Gastrocnemius medialis (tissue), 4 donors: ENCODE measurements around the gene MEIS1. TPM values are rescaled to one million over a fixed set of nuclear protein-coding genes. Genes with fewer than 3 reads are reported as not detected.

Experiments
- ATAC-seq, 2 donors: fragments of 150-250 bp; one replicate each; pipeline ENCODE4 v1.9.1; 2016
- DNase-seq, 2 donors: peaks; one replicate each; pipeline ENCODE4 v3.0.0-alpha.2; 2019
- H3K27ac ChIP-seq, 4 donors: fragments of 200-600 bp; sonication (generic); 1 replicate in 1 of 4; 2 replicates in 3 of 4; pipeline ENCODE4 v1.5.1; 2016 to 2018; ENCODE audit warnings: mild to moderate bottlenecking in 2 of 4, moderate library complexity in 1 of 4
- H3K27me3 ChIP-seq, 3 donors: fragments of 200-600 bp; sonication (generic) in 2 of 3; 1 replicate in 1 of 3; 2 replicates in 2 of 3; pipeline versions ENCODE4 v1.5.1 to v1.6.0; 2016 to 2019; ENCODE audit warnings: mild to moderate bottlenecking in 1 of 3, moderate library complexity in 1 of 3
- H3K36me3 ChIP-seq, 2 donors: fragments of 200-600 bp; sonication (generic) in 1 of 2; one replicate each; pipeline ENCODE4 v1.5.1; 2017 to 2018
- H3K4me1 ChIP-seq, 2 donors: fragments of 200-600 bp; sonication (generic) in 1 of 2; one replicate each; pipeline ENCODE4 v1.5.1; 2016 to 2017; ENCODE audit warnings: mild to moderate bottlenecking in 2 of 2
- H3K4me3 ChIP-seq, 4 donors: fragments of 200-600 bp; sonication (generic) in 3 of 4; 1 replicate in 1 of 4; 2 replicates in 3 of 4; pipeline ENCODE4 v1.5.1; 2016 to 2019; ENCODE audit warnings: mild to moderate bottlenecking in 2 of 4
- H3K9me3 ChIP-seq, 3 donors: fragments of 200-600 bp; sonication (generic) in 2 of 3; 1 replicate in 1 of 3; 2 replicates in 2 of 3; pipeline ENCODE4 v1.5.1; 2016 to 2019
- CTCF ChIP-seq, 5 experiments: fragments of 450-650 bp in 3 of 5; fragments of 200-600 bp in 2 of 5; sonication (generic) in 2 of 5; IDR thresholded peaks in 4 of 5; conservative IDR thresholded peaks in 1 of 5; 1 replicate in 4 of 5; 2 replicates in 1 of 5; pipeline ENCODE4 v1.5.1; 2016 to 2019; ENCODE audit warnings: antibody characterized with exemption in 5 of 5, mild to moderate bottlenecking in 3 of 5, moderate library complexity in 3 of 5
- POLR2A ChIP-seq, 2 donors: fragments of 450-650 bp; IDR thresholded peaks; one replicate each; pipeline ENCODE4 v1.6.1; 2017; ENCODE audit warnings: antibody characterized with exemption in 2 of 2, mild to moderate bottlenecking in 2 of 2, moderate library complexity in 2 of 2
- in situ Hi-C, 4 donors: fragments of 200-750 bp; cut with MboI; loops; one replicate each; pipeline versions ENCODE4 v1.15.0 to v1.8.0; 2017; ENCODE audit warnings: low sequenced_read_pairs in 4 of 4
- intact Hi-C: fragments of 100-400 bp; cut with DNase I; formaldehyde crosslinking; loops from one replicate; pipeline ENCODE4 v1.15.1; 2023; ENCODE audit warnings: low total_unique reads
- total RNA-seq, 4 donors: library from RNA; depleted of rRNA; stranded (reverse); fragments of >200 nt; gene quantifications; one replicate each; pipeline versions ENCODE4 v1.1.0 to v1.2.3, GENCODE V29; 2016

MEIS1 gene
- total RNA-seq, 4 donors from 2014 or later = 1.3 to 8.2 (median 2.0) TPM

- Histone ChIP-seq H3K9me3 (no peaks in the 10 kb centered on the region), H3K27ac (no peak overlapping the region), H3K4me1 (no peaks in the 10 kb centered on the region), H3K27me3 (no peaks in the 10 kb centered on the region), H3K4me3 (no peak overlapping the region), H3K36me3 (no peaks in the 10 kb centered on the region)
- intact Hi-C loops (no loop called here), in situ Hi-C loops (no loop called here)
- TF ChIP-seq CTCF (IDR thresholded peaks at IDR 0.05 in 4 of 5, conservative IDR thresholded peaks at IDR 0.05 in 1 of 5) (no peak), POLR2A (IDR thresholded peaks at IDR 0.05) (no peak)
- no peak for DNase-seq
- no peak for ATAC-seq
Observed at GRCh38 chr2:66456183-66457041, 21.5 kb downstream of the MEIS1 start.

- in situ Hi-C loops = no loop called here
- intact Hi-C loops = no loop called here
- TF ChIP-seq CTCF (IDR thresholded peaks at IDR 0.05 in 4 of 5, conservative IDR thresholded peaks at IDR 0.05 in 1 of 5) (no peak), POLR2A (IDR thresholded peaks at IDR 0.05) (no peak)
- no peak for ATAC-seq
- DNase-seq = no peak
- Histone ChIP-seq H3K27ac (no peak overlapping the region), H3K4me1 (no peaks in the 10 kb centered on the region), H3K27me3 (no peaks in the 10 kb centered on the region), H3K4me3 (no peak overlapping the region), H3K36me3 (no peaks in the 10 kb centered on the region), H3K9me3 (no peaks in the 10 kb centered on the region)
Observed at GRCh38 chr2:66457545-66457944, 22.6 kb downstream of the MEIS1 start.

GRCh38 chr2:66460031-66460430, 25.1 kb downstream of the MEIS1 start:
- in situ Hi-C loops = no loop called here
- Histone ChIP-seq H3K4me1 (peaks cover 0 to under 1% of the 10 kb centered on the region in 2 donors), H3K36me3 (no peaks in the 10 kb centered on the region), H3K9me3 (no peaks in the 10 kb centered on the region), H3K27me3 (no peaks in the 10 kb centered on the region), H3K4me3 (no peak overlapping the region), H3K27ac (no peak overlapping the region)
- intact Hi-C loops = no loop called here
- DNase-seq (no peak), ATAC-seq (no peak)
- TF ChIP-seq CTCF (IDR thresholded peaks at IDR 0.05 in 4 of 5, conservative IDR thresholded peaks at IDR 0.05 in 1 of 5) (no peak), POLR2A (IDR thresholded peaks at IDR 0.05) (no peak)

GRCh38 chr2:66461001-66461663, 26.2 kb downstream of the MEIS1 start:
- in situ Hi-C loops (no loop called here), intact Hi-C loops (no loop called here)
- H3K4me1 ChIP-seq = peaks cover 0 to 5% of the 10 kb centered on the region in 2 donors
- no peaks in the 10 kb centered on the region for H3K9me3 ChIP-seq
- TF ChIP-seq POLR2A (IDR thresholded peaks at IDR 0.05) (no peak), CTCF (IDR thresholded peaks at IDR 0.05 in 4 of 5, conservative IDR thresholded peaks at IDR 0.05 in 1 of 5) (no peak)
- DNase-seq (no peak), ATAC-seq (no peak)
- H3K36me3 ChIP-seq = no peaks in the 10 kb centered on the region
- H3K27me3 ChIP-seq = no peaks in the 10 kb centered on the region
- H3K27ac ChIP-seq = no peak overlapping the region
- no peak overlapping the region for H3K4me3 ChIP-seq
